ENCODE results near the gene OSTM1. TPM values are rescaled to one million over a fixed set of nuclear protein-coding genes. Genes with fewer than 3 reads are reported as not detected.

OSTM1 gene
- polyA plus RNA-seq, 1 donor (not counting 4 experiments of a cell fraction or from before 2014, with no cell fraction given) = 71.3 TPM

GRCh38 chr6:108039681-108040080 is 34.9 kb downstream of the OSTM1 start:
- Histone ChIP-seq H3K36me3 (ENCODE audit: control insufficient read depth in 2 of 2, extremely low read depth in 1 of 2, insufficient read depth in 2 of 2, low read length in 2 of 2) (peaks cover 11 to 13% of the 10 kb centered on the region in 2 experiments), H3K27me3 (ENCODE audit: control insufficient read depth, extremely low read depth, insufficient read depth, low read length) (no peaks in the 10 kb centered on the region), H3K9me3 (ENCODE audit: control insufficient read depth, low read depth, low read length) (no peaks in the 10 kb centered on the region), H3K9me1 (ENCODE audit: control insufficient read depth, extremely low read depth, insufficient read depth, low read length) (no peaks in the 10 kb centered on the region), H3K4me1 (ENCODE audit: control insufficient read depth, extremely low read depth, insufficient read depth, low read length) (no peaks in the 10 kb centered on the region), H2AFZ (ENCODE audit: control insufficient read depth, low read length) (no peak overlapping the region), H3K4me2 (ENCODE audit: control insufficient read depth, extremely low read depth, insufficient read depth, low read depth, low read length) (no peak overlapping the region), H3K27ac (ENCODE audit: control insufficient read depth, insufficient read depth, low read length) (no peak overlapping the region), H3K4me3 (ENCODE audit: control insufficient read depth in 2 of 3, extremely low read depth in 1 of 3, insufficient read depth in 2 of 3, low read depth in 1 of 3, low read length in 3 of 3) (no peak overlapping the region), H3K9ac (ENCODE audit: control insufficient read depth, extremely low read depth, insufficient read depth, low read length) (no peak overlapping the region), H3K79me2 (ENCODE audit: control insufficient read depth, insufficient read depth, low read length) (no peaks in the 10 kb centered on the region), H4K20me1 (ENCODE audit: control insufficient read depth, extremely low read depth, insufficient read depth, low read length) (no peaks in the 10 kb centered on the region)
- DNase-seq (ENCODE audit: low read depth, low spot score) (no peak), FAIRE-seq (no peak)
- dilution Hi-C loops (cut with MboI; ENCODE audit: extremely low pct_ligation_motif_present, low sequenced_read_pairs) = no loop called here
- TF ChIP-seq EZH2 (IDR thresholded peaks at IDR 0.05; ENCODE audit: low read length) = no peak
- TF ChIP-seq, protein P1, sequence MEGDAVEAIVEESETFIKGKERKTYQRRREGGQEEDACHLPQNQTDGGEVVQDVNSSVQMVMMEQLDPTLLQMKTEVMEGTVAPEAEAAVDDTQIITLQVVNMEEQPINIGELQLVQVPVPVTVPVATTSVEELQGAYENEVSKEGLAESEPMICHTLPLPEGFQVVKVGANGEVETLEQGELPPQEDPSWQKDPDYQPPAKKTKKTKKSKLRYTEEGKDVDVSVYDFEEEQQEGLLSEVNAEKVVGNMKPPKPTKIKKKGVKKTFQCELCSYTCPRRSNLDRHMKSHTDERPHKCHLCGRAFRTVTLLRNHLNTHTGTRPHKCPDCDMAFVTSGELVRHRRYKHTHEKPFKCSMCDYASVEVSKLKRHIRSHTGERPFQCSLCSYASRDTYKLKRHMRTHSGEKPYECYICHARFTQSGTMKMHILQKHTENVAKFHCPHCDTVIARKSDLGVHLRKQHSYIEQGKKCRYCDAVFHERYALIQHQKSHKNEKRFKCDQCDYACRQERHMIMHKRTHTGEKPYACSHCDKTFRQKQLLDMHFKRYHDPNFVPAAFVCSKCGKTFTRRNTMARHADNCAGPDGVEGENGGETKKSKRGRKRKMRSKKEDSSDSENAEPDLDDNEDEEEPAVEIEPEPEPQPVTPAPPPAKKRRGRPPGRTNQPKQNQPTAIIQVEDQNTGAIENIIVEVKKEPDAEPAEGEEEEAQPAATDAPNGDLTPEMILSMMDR (optimal IDR thresholded peaks at IDR 0.05 in 1 of 3, IDR thresholded peaks at IDR 0.05 in 1 of 3, conservative IDR thresholded peaks at IDR 0.05 in 1 of 3; ENCODE audit: extremely low read depth in 1 of 3, insufficient read depth in 2 of 3, low read length in 3 of 3) = no peak

DNA sequence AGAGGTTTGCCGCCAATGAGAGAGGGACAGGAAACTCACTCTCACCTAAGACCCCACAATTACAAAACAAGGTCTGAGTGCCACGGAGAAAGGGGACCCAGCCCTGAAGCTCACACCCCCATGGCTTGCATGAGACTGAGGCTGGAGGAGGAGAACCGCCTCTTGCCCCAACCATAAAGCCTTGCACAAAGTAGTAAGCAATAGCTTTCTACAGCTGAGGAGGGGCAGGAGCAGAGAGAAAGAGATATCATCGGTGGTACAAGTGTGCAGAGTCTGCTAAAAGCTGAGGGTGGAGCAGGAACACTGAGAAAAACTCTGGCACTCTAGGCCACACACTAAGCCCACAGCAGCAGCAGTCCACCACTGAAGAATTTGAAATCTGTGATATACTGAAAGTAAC is 37.7 kb downstream of the OSTM1 start:
- H3K4me2 ChIP-seq (ENCODE audit: control insufficient read depth, extremely low read depth, insufficient read depth, low read depth, low read length) = no peak overlapping the region
- no peak overlapping the region for H3K9ac ChIP-seq (ENCODE audit: control insufficient read depth, extremely low read depth, insufficient read depth, low read length)
- no peaks in the 10 kb centered on the region for H3K9me3 ChIP-seq (ENCODE audit: control insufficient read depth, low read depth, low read length)
- H3K36me3 ChIP-seq (ENCODE audit: control insufficient read depth in 2 of 2, extremely low read depth in 1 of 2, insufficient read depth in 2 of 2, low read length in 2 of 2) = peaks cover 6 to 21% of the 10 kb centered on the region in 2 experiments
- no peak overlapping the region for H2AFZ ChIP-seq (ENCODE audit: control insufficient read depth, low read length)
- H3K79me2 ChIP-seq (ENCODE audit: control insufficient read depth, insufficient read depth, low read length) = no peaks in the 10 kb centered on the region
- no peak for DNase-seq (ENCODE audit: low read depth, low spot score)
- FAIRE-seq = no peak
- no peak overlapping the region for H3K27ac ChIP-seq (ENCODE audit: control insufficient read depth, insufficient read depth, low read length)
- no peaks in the 10 kb centered on the region for H3K27me3 ChIP-seq (ENCODE audit: control insufficient read depth, extremely low read depth, insufficient read depth, low read length)
- TF ChIP-seq EZH2 (IDR thresholded peaks at IDR 0.05; ENCODE audit: low read length) = no peak
- TF ChIP-seq, protein P1 (optimal IDR thresholded peaks at IDR 0.05 in 1 of 3, IDR thresholded peaks at IDR 0.05 in 1 of 3, conservative IDR thresholded peaks at IDR 0.05 in 1 of 3; ENCODE audit: extremely low read depth in 1 of 3, insufficient read depth in 2 of 3, low read length in 3 of 3) = no peak
- no peak overlapping the region for H3K4me3 ChIP-seq (ENCODE audit: control insufficient read depth in 2 of 3, extremely low read depth in 1 of 3, insufficient read depth in 2 of 3, low read depth in 1 of 3, low read length in 3 of 3)
- H4K20me1 ChIP-seq (ENCODE audit: control insufficient read depth, extremely low read depth, insufficient read depth, low read length) = no peaks in the 10 kb centered on the region
- dilution Hi-C loops (cut with MboI; ENCODE audit: extremely low pct_ligation_motif_present, low sequenced_read_pairs) = no loop called here
- no peaks in the 10 kb centered on the region for H3K9me1 ChIP-seq (ENCODE audit: control insufficient read depth, extremely low read depth, insufficient read depth, low read length)
- no peaks in the 10 kb centered on the region for H3K4me1 ChIP-seq (ENCODE audit: control insufficient read depth, extremely low read depth, insufficient read depth, low read length)

Measured in keratinocyte (primary cell).